ENCODE measurements around the gene ATG7. TPM values are rescaled to one million over a fixed set of nuclear protein-coding genes. Genes with fewer than 3 reads are reported as not detected.

ATG7 gene
- total RNA-seq, 1 experiment from 2014 or later = 29.3 TPM

DNA sequence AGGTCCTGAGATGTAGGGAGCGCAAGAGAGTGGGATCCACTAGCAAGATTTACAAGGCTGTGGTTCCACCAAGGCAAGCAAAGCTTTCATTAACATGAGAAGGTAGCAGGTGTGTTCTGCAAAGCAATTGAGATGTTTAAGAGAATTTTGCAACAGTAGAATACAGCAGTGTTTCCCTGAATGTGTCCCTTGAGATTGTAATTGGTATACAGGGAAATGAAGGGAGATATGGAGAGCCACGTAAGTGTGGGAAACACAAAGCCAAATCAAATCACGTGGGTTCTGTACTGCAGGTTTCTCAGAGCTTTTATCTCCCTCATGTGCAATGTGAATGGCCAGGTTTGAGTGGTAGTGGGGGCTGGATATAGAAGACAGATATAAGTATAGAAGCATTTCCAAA lies 67.3 kb downstream of the ATG7 start:
- BruUV-seq (replicated peaks) = no TSS peak
- ChIA-PET CTCF (no interaction called here), POLR2A (no interaction called here)

More for the DNA sequence above, 67.3 kb downstream of the ATG7 start:
- no peak for TF ChIP-seq SRF (IDR thresholded peaks at IDR 0.05; ENCODE audit: low read depth)
- TF ChIP-seq SIN3A (IDR thresholded peaks at IDR 0.05; ENCODE audit: low read depth) = no peak
- TF ChIP-seq, protein P1, sequence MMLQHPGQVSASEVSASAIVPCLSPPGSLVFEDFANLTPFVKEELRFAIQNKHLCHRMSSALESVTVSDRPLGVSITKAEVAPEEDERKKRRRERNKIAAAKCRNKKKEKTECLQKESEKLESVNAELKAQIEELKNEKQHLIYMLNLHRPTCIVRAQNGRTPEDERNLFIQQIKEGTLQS (IDR thresholded peaks at IDR 0.05) = no peak
- TF ChIP-seq, protein P2, sequence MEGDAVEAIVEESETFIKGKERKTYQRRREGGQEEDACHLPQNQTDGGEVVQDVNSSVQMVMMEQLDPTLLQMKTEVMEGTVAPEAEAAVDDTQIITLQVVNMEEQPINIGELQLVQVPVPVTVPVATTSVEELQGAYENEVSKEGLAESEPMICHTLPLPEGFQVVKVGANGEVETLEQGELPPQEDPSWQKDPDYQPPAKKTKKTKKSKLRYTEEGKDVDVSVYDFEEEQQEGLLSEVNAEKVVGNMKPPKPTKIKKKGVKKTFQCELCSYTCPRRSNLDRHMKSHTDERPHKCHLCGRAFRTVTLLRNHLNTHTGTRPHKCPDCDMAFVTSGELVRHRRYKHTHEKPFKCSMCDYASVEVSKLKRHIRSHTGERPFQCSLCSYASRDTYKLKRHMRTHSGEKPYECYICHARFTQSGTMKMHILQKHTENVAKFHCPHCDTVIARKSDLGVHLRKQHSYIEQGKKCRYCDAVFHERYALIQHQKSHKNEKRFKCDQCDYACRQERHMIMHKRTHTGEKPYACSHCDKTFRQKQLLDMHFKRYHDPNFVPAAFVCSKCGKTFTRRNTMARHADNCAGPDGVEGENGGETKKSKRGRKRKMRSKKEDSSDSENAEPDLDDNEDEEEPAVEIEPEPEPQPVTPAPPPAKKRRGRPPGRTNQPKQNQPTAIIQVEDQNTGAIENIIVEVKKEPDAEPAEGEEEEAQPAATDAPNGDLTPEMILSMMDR (IDR thresholded peaks at IDR 0.05 in 2 of 3, conservative IDR thresholded peaks at IDR 0.05 in 1 of 3; ENCODE audit: borderline replicate concordance in 1 of 3, insufficient read depth in 1 of 3, low read depth in 2 of 3, low read length in 2 of 3) = no peak
- no peak for TF ChIP-seq ELF1 (IDR thresholded peaks at IDR 0.05; ENCODE audit: borderline replicate concordance, low read depth)
- TF ChIP-seq EGR1 (IDR thresholded peaks at IDR 0.05; ENCODE audit: low read depth) = no peak
- no peak for TF ChIP-seq SP1 (IDR thresholded peaks at IDR 0.05; ENCODE audit: low read depth)
- TF ChIP-seq, protein P3, sequence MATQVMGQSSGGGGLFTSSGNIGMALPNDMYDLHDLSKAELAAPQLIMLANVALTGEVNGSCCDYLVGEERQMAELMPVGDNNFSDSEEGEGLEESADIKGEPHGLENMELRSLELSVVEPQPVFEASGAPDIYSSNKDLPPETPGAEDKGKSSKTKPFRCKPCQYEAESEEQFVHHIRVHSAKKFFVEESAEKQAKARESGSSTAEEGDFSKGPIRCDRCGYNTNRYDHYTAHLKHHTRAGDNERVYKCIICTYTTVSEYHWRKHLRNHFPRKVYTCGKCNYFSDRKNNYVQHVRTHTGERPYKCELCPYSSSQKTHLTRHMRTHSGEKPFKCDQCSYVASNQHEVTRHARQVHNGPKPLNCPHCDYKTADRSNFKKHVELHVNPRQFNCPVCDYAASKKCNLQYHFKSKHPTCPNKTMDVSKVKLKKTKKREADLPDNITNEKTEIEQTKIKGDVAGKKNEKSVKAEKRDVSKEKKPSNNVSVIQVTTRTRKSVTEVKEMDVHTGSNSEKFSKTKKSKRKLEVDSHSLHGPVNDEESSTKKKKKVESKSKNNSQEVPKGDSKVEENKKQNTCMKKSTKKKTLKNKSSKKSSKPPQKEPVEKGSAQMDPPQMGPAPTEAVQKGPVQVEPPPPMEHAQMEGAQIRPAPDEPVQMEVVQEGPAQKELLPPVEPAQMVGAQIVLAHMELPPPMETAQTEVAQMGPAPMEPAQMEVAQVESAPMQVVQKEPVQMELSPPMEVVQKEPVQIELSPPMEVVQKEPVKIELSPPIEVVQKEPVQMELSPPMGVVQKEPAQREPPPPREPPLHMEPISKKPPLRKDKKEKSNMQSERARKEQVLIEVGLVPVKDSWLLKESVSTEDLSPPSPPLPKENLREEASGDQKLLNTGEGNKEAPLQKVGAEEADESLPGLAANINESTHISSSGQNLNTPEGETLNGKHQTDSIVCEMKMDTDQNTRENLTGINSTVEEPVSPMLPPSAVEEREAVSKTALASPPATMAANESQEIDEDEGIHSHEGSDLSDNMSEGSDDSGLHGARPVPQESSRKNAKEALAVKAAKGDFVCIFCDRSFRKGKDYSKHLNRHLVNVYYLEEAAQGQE (IDR thresholded peaks at IDR 0.05; ENCODE audit: low read depth) = no peak
- TF ChIP-seq YY1 (IDR thresholded peaks at IDR 0.05; ENCODE audit: extremely low read depth, insufficient replicate concordance, low read depth, low read length) = no peak
- no peak for TF ChIP-seq EZH2 (IDR thresholded peaks at IDR 0.05)
- no peak for TF ChIP-seq POLR2A (IDR thresholded peaks at IDR 0.05; ENCODE audit: borderline replicate concordance, extremely low read depth, insufficient read depth, insufficient read length)
- H3K36me3 ChIP-seq (ENCODE audit: control insufficient read depth in 1 of 2, insufficient read depth in 2 of 2, low read length in 2 of 2) = no peaks in the 10 kb centered on the region
- peaks cover under 1 to 4% of the 10 kb centered on the region in 2 experiments; a peak in 3 of 4 replicates for H3K4me1 ChIP-seq (ENCODE audit: control insufficient read depth in 1 of 2, insufficient read depth in 2 of 2, low read length in 2 of 2)
- no peaks in the 10 kb centered on the region for H3K79me2 ChIP-seq (ENCODE audit: insufficient read depth, low read length)
- intact Hi-C loops (cut with micrococcal nuclease) = loop anchor here (5.0 kb wide), 1 partner anchor 182 kb away; no protein-coding TSS in a partner anchor
- H3K4me2 ChIP-seq (ENCODE audit: low read length) = no peak overlapping the region
- DNase-seq (ENCODE audit: low read depth, low spot score) (no peak), ATAC-seq (no peak)
- H3K27me3 ChIP-seq (ENCODE audit: insufficient read depth, low read length) = no peaks in the 10 kb centered on the region
- H3K9me2 ChIP-seq (ENCODE audit: insufficient read depth) = no peaks in the 10 kb centered on the region
- RAD21 ChIA-PET (ENCODE audit: low non-redundant PET in 1 of 2, low total read pairs in 2 of 2, uncharacterized antibody in 2 of 2, unreplicated experiment in 2 of 2) = no interaction called here
- no peak overlapping the region for H2AFZ ChIP-seq (ENCODE audit: low read depth, low read length, poor library complexity, severe bottlenecking)
- no peak overlapping the region for H3K4me3 ChIP-seq (replicated peaks in 1 of 2; ENCODE audit: low read depth in 1 of 2, low read length in 2 of 2)
- H3K9me3 ChIP-seq (ENCODE audit: control insufficient read depth in 1 of 2, insufficient read depth in 1 of 2, low read depth in 1 of 2, low read length in 2 of 2) = no peaks in the 10 kb centered on the region
- no peak overlapping the region for H3K9ac ChIP-seq (ENCODE audit: low read length)
- no peaks in the 10 kb centered on the region for H4K20me1 ChIP-seq (ENCODE audit: insufficient read depth)
- H3K27ac ChIP-seq (ENCODE audit: low read depth, low read length) = no peak overlapping the region

Measured in HCT116 (cell line).